Activated T-cell treated with anti-CD3 and anti-CD28 coated beads, Interleukin-2, amount 50 U/mL, for 1 hour (primary cell): ENCODE measurements around the gene DENND1C.
"Not testable (repeated sequence)": the region's sequence is repeated elsewhere in the genome, so short reads cannot be mapped to it uniquely, and the experiment has no call there.

Experiments
- DNase-seq: peaks from one replicate; pipeline ENCODE4 v3.0.0-alpha.2; 2020

Gene DENND1C

DNA sequence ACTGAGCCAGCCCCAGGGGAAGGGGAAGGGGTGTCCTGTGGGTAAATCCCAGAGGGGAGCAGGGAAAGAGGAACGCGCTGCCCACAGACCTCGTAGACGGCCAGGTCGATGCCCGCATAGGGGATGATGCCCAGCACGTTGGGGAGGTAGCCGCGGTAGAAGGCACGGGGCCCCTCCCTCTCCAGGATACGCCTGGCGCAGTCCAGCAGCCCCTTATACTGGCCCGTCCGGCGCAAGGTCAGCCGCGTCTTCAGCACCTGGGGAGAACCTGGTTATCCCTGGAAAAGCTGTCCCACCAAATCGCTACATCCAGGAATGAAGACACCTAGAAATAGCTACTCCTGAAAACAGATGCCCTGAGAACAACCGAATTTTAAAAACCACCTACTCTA lies 29.4 kb downstream of the DENND1C start:
- no peak for DNase-seq

DNA sequence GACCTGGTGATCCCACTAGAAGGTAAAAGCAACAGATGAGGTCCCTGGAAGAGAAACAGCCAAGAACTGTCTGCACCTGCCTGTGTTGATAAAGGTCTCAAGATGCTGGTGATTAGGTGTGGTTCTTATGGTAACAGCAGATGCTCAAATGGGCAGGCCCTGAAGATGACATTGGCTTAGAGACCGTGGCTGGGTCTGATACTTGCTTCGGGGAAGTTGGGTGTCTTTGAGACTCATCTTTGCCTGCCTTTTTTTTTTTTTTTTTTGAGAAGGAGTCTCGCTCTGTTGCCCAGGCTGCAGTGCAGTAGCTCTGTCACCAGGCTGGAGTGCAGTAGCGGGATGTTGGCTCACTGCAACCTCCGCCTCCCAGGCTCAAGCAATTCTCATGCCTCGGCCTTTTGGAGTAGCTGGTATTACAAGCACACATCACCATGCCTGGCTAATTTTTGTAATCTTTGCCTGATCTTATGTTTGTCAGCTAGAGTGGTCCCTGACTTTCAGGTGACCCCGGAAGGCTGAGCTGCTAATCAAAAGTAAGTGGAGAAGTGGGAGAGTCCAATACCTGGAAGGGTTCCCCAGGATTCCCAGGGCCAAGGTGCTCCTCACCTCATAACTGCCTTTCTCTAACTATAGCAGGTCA lies 29.9 kb downstream of the DENND1C start:
- no peak for DNase-seq

DNA sequence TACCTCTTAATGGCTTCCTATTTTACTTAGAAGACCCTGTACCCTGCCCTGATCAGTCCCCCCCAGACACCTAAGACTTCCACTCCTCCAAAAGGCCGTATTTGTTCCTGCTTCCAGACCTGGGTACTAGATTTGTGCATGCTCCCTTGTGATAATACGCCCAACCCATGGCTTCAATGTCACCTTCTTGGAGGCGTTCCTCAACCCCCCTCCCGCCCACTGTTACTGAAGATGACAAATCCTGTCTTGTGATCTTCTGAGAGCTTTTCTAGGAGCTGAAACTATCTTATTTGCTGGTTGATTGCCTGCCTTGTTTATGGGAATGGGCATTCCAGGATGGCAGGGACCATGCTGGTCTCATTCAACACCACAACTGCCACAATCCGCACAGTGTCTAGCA lies 31.4 kb downstream of the DENND1C start:
- no peak for DNase-seq

DNA sequence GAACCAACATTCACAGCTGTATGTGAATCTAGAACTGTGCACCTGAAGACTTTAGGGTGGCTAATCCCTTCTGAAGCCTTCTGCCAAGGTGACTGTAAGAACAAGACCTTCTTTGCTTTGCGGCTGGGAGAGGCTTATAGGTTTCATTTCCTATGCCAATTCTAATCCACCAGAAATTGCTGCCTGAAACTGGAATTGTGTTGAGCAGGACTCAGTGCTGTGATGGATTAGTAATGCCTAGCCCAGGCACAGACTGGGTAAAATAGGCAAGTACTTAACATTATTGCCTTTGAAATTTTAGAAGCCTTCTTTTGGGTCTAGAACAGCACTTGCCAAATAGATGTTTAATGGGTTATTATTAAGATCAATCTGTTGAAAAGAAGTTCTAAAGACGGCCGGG lies 33.5 kb downstream of the DENND1C start:
- DNase-seq = no peak

DNA sequence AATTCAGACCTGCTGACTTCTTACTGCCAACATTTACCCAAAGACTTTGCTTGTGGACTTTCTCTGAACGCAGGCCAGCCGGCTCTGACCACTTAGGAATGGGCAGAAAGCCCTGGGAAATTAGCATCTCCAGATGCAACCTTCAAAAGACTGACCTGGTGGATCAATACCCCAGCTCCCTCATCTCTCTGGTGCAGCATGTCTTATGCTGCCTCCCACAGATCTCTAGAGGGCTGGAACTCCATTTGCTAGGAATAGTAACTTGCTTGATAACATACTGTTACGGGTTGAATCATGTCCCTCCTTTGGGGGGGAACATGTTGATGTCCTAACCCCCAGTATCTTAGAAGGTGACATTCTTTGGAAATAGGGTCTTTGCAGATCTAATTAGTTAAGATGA lies 35.1 kb downstream of the DENND1C start:
- no peak for DNase-seq

DNA sequence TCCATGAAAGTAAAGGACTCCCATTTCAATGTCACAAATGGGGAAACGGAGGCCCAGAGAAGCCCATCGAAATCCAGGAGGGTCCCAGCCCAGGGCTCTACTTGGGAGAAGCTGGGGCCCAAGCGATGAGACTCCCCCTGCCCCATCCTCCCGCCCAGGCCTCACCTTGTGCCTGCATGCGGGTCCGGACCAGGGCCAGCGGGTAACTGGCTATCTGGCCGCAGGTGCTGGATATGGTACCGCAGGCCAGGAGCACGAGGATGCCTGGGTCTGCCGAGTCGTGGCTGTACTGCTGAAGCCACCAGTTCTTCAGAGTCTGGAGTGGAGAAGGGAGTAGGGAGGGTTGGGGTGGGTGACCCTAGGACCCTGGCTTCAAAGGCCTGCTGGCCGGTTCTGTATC lies 37.6 kb downstream of the DENND1C start:
- DNase-seq = no peak

DNA sequence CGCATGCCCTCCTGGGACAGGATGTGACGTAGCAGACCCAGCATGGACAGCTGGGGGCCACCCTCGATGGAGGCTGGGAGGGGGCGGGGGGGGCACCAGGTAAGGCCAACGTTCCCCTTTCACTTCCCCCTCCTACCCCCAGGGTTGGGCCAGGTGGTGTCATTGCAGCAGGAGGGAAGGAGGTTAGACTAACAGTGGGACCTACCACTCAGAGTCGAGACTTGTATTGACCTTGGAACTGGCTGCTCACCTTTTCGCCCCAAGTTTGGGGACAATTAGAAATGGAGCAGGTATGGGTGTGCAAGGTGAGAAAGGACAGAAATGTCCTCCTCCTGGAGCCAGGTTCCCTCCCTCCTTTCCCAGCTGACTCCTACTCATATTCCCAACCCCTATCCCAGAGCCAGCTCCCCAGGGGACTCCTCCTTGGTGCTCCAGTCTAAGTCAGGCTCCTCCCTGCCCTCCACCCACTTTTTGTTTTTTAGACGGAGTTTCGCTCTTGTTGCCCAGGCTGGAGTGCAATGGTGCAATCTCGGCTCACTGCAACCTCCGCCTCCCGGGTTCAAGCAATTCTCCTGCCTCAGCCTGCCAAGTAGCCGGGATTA lies 39.4 kb downstream of the DENND1C start:
- no peak for DNase-seq

DNA sequence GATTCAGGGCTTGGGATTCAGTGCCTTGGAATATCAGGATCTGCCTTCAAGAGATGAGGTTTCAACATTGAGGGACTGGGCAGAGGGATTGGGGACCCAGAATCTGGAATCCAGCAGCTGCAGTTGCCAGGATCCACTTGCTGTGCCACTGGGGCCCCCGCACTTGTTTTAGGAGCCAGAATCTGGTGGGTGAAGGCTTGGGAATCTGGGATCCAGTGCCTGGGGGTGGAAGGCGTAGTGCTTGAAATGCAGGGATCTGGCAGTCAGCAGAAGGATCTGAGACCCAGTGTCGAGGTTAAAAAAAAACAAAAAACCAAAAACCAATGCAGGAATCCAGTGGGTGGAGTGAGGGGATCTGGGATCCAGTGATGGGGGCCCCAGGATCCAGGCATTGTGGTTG lies 40.7 kb downstream of the DENND1C start:
- no peak for DNase-seq

DNA sequence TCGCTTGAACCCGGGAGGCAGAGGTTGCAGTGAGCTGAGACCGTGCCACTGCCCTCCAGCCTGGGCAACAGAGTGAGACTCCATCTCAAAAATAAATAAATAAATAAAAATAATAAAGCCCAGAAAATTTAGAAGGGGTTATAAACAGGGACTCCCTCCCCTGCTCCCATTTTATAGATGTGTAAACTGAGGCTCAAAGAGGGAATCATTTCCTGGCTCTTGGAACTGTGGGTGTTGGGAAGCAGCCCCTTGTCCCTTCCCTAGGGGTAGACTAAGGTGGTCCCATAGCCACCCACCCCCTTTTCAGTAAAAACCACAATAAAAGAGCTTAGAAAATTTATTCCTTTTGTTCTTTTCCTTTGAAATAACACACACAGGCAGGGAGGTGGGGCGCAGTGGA lies 41.8 kb downstream of the DENND1C start:
- no peak for DNase-seq

DNA sequence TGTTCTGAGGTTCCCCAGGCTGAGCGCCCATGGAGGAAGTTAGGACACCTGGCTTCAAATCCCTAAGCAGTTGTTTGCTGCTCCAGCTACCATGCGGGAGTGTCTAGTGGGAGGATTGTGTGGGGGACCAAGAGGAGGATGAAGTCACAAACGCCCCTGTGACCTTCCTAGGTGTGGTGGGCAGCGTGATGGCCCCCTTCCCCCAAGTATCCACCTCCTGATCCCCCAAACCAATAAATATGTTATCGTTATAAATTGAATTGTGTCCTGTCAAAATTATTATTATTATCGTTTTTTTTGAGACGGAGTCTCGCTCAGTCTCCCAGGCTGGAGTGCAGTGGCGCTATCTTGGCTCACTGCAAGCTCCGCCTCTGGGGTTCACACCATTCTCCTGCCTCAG lies 47.9 kb downstream of the DENND1C start, which contains the start of gene SLC25A41:
Gene SLC25A41 (minus strand): TSS at position 101 of the 400 bp plus-strand sequence. CDS start 70 bp downstream, at position 31.
- DNase-seq = no peak

DNA sequence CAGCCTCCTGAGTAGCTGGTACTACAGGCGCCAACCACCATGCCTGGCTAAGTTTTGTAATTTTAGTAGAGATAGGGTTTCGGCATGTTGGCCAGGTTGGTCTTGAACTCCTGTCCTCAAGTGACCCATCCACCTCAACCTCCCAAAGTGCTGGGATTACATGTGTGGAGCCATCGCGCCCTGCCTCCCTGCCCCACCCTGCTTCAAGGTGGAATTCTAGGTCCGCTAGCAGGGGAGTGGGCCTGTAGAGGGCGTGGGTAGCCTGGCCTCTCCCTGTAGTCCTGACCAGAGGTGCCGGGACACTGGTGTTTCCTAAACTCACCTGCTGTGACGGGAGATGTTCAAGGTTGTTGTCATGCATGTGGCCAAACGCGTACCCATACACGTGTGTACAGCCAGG lies 48.4 kb downstream of the DENND1C start:
- DNase-seq = no peak

DNA sequence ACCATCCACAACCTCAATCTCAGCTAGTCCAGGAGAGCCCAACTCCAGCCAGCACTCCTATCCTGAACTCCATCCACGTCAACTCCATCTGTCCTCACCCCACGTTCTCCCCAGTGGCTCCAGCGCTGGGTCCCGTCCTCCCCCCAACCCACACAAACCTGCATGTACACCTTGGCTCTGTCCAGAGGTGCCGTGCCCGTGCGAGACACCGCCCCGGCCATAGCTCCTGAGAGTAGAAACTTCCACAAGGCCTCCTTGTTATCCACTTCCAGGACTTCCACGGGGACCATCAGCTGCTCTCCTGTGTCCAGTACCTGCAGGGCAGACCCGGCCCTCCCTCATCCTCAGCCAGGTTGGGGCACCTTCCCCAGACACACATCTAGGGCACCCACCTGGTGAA lies 49.7 kb downstream of the DENND1C start:
- DNase-seq = no peak

DNA sequence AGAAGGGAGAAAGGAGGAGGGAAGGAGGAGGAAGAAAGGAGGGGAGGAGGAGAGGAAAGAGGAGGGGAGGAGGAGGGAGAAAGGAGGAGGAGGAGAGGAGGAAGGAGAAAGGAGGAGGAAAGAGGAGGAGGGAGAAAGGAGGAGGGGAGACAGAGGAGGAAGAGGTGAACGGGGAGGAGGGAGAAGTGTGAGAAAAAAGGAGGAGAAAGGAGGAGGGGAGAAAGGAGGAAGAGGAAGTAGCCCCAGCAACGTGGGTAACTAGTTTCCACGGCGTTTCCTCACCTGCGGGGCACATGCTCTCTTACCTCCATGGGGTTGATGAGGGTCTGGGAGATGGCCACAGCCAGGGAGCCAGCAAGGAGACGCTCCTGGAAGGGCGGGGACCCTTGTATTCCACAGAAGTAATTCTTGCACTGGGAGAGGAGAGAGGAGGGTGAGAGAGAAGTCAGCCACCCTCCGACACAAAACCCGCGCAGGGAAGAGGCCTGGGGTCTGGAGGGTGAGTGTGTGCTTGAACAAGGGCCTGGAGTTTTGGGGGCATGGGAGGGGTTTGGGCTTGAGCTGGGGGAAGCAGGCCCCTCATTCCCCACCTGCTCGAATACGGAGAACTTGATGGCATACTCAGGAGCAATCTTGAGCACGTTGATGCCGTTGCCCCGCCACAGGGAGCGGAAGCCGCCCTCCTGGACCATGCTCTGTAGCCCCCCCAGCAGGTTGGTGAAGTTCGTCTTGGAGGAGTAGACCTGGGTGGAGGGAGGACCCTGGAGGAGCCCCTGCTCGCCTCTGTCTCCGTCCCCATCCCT lies 52.0 kb downstream of the DENND1C start:
- DNase-seq = no peak

DNA sequence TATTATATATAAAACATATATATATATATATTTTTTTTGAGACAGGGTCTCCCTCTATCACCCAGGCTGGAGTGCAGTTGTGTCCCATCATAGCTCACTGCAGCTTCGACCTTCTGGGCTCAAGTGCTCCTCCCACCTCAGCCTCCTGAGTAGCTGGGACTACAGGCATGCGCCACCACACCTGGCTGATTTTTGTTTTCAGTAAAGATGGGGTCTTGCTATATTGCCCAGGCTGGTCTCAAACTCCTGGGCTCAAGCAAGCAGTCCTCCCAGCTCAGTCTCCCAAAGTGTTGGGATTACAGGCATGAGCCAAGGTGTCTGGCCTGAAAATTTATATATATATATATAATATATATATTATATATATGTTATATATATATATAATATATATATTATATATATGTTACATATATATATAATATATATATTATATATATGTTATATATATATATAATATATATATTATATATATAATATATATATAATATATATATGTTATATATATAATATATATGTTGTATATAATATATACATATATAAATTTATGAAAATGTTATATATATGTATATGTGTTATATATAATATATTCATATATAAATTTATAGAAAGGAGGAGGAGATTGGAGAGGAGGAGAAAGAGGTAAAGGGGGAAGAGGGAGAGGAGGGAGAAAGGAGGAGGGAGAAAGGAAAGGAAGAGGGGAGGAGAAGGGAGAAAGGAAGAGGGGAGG lies 52.7 kb downstream of the DENND1C start:
- not testable (repeated sequence) for DNase-seq

DNA sequence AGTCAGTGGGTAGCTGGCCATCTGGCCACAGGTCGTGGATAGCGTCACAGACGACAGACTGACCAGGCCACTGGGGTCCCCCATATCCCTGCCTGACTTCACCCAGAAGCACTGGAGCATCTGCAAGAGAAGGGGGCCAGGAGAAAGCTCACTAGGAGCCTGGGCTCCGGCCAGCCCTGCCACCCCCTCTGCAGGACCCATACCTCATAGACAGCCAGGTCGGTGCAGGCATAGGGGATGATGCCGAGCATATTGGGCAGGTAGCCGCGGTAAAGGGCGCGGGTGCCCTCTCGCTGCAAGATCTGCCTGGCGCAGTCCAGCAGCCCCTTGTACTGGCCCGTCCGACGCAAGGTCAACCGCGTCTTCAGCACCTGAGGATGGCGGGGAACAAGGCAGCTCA lies 54.5 kb downstream of the DENND1C start:
- no peak for DNase-seq

DNA sequence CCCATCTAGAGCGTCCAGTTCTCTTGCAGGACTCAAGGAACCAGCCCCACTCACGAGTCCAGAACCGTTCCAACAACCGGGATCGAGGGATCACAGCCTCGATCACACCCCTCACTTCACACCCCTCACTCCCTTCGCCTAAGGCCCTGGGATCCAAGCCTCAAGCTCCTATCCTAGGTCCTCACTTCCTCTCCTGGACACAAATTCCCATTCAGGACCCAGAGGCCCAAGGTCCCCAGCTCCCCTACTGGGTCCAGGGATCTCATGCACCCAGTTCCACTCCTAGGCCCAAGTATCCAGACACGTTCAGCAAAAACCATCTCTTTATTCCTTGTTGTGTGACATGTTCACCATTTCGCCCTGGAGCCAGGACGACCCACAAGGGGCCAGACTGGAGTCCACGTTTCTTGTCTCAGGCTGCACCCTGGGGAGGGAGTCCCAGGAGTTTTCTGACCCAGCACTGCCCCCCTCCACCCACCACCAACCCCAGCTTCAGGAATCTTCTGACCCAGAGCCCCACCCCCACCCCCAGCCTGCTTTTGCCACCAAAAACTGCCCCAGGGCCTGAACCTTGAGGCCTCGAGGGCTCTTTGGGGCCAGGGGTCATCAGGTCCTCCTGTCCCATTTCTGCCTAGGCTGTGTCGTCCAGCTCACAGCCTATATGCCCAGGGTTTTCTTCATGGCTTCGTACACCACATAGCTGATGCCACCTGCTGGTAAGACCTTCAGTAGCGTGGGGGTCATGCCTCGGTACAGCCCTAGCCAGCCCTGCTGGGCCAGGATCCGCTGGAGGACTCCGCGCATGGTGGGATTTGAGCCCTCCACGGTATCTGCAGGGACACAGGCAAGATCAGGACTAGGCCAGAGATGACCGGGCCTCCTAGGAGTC lies 55.6 kb downstream of the DENND1C start:
- DNase-seq = no peak

DNA sequence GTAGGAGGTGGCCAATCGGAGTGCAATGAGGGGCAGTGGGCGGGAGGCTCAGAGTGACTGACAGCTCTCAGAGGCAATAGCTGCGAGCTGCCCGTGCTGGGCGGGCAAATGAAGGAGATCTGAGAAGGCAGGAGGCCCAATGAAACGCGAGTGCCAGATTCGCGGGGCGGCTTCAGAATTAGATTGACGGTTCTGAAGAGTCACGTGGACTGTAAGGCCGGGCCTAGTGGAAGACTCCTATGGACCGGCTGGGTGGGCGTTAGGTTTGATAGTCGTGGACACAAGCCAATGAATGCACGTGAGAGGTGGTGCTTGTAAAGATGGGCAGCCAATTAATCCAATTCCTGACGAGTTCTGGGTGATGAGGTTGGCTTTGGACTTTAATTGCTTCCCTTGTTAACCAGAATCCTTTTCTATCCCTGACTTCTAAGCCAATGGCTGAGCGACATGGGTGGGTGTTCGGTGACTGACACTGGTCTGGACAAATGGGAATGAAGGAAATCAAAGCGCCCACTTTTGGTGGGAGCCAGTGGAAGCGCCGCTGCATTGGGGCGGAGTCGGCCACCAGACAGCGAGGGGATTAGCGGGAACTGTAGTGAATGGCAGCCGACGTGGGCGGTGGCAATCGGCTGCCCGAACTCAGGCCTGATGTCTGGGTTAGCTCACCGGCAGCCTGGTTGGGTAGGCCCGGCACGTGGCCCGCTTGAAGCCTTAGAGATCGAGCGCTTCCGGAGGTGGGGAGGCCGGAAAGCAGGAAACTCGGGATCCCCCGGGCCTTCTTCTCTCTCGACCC lies 56.5 kb downstream of the DENND1C start:
- DNase-seq = peak; percentile 97

DNA sequence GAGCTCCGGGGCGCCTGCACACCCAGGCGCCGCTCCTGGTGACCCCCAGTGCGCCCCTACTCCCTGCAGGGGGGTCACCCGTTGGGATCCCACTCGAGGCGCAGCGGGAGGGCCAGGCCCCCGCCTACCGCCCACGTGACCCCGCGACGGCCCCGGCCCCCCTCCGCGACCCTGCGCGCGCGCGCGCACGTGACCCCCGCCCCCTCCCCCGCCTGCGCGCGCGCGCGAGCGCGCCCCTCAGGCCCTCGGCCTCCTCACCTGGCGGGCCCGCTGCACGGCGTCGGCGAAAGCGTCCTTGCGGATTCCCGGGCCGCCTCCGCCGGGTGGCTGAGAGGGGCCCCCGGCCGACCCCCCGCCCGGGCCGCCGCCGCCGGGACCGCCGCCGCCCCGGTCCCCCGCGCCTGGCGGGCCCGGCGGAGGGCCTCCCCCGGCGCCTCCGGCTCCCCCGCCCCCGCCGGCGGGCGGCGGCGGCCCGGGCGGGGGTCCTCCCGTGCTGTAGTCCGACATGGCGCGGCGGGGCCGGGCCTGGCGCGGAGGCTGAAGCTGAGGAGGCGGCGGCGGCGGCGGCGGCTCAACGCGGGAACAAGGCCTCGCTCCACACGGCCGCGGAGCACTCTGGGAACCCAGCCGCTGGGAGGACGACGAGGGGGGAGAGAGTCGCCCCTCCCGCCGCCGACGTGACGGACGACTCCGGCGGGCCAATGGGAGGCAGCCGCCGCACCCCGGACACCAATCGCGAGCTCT lies 57.2 kb downstream of the DENND1C start, which contains the start of gene KHSRP:
Gene KHSRP (minus strand): TSS at position 617 of the 744 bp plus-strand sequence. CDS start 110 bp downstream, at position 507.
- peak; percentile 49 for DNase-seq

DNA sequence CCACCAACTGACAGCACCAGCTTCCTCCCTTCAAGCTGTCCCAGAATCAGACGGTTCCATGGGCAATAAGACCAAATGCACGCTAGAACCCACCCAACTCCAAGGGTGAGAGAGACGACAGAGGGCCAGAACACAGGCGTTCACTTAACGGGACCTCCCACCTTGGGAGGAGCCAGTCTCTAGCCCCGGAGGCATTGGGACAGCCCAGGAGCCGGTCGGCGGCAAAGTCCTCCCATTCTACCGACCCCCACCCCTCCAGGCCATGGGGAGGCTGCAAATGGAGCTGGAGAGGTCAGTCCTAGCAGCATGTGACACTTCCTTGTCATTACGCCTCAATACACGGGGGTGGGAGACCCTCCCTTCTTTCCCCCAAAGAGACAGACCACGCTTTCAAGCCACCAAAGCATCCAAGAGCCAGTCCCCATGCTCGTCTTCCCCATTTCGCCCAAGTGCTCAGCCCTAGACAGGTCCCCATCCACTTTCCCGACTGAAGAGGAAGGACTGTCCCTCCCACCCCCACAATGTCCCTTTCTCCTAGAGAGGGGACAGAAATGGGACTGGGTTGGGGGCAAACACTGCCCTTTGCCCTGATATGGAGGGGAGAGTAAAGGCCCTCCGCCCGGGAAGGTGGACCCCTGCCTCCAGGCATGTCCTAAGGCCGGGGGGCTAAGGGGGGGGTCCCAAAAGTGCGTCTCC lies 57.9 kb downstream of the DENND1C start:
- peak; percentile 42 for DNase-seq
